SW 1271 (cell line): ENCODE results near the gene AFAP1.

Source experiments
- DNase-seq, 2 experiments: peaks; one replicate each; lab custom pipeline; 2025; lab: John Stamatoyannopoulos, UW

Gene AFAP1

GRCh38 chr4:7755561-7755960 is 184.1 kb downstream of the AFAP1 start:
- no peak for DNase-seq

- DNase-seq, result no peak
Measured at GRCh38 chr4:7754565-7755262, 184.9 kb downstream of the AFAP1 start.

- DNase-seq, result no peak
Measured at GRCh38 chr4:7753931-7754465, 185.7 kb downstream of the AFAP1 start.

GRCh38 chr4:7753271-7753670 is 186.4 kb downstream of the AFAP1 start:
- DNase-seq, result no peak

- no peak for DNase-seq
Measured at GRCh38 chr4:7752649-7753048, 187.0 kb downstream of the AFAP1 start.

DNA sequence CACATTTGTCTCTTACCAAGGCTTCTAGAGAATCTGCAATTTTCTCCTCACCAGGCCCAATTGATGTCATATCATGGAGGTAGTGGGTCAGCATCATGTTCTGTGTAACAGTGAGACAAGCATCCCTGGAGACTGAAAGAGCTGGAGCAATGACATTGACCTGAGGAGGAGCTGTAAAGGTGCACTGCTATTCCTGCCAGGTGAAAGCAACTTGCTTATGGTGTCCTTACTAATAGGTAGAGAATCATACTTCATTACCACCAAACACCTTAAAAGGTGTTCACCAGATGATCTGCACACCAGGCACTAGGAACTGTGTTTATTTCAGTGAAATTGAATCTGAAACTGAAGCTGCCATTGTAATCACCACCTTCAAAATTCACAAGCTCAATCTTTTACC is 188.7 kb downstream of the AFAP1 start:
- no peak for DNase-seq

DNA sequence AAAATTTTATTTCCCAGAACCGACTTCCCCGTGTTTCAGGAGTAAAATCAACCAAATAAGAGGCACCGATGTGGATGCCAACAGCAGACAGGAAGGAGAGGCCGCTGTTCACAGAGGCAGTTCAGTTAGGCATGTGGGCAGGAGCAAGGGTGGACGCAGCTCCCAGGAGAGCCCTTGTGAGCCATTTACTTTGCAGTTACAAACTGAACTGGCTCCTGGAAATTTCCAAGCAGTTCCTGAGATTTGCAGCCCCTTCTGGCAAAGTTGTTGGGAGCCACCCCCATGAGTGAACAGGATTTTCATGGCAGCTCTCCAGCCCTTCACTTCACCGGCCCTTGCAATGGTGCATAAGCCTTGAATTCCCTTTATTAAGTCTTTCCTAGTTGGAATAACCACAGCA is 189.1 kb downstream of the AFAP1 start:
- no peak for DNase-seq

DNA sequence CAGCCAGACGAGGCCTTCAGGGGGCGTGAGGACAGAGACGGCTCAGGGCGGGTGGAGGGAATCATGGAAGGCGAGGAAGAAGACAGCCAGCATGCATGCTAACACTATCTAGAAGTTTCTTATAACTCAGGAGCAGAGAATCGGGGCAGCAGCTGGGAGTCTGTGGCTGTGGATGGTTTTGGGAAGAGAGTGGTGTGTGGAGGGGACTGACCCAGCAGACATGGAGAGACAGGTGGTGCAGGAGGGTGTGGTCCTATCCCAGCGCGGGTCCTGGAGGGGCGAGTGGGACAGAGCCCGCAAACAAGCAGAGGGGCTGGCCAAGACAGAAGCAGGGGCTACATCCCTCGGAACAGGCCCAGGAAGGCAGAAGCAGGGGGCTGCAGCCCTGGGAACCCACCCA is 192.1 kb downstream of the AFAP1 start:
- no peak for DNase-seq

DNA sequence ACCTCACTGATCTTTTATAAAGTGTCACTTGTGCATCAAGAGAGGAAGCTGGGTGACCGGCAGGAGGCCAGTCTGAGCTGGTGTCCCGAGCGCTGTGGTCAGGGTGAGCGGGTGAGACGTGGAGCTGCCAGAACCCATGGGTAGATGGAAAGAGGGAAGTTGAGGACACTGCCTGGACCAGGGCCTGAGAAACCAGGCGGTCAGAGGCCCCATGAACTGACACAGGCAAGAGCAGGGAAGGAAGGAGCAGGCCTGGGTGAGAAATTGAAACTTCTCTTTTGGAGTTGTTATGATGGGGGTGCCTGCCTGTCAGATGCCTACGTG is 192.6 kb downstream of the AFAP1 start:
- no peak for DNase-seq

DNA sequence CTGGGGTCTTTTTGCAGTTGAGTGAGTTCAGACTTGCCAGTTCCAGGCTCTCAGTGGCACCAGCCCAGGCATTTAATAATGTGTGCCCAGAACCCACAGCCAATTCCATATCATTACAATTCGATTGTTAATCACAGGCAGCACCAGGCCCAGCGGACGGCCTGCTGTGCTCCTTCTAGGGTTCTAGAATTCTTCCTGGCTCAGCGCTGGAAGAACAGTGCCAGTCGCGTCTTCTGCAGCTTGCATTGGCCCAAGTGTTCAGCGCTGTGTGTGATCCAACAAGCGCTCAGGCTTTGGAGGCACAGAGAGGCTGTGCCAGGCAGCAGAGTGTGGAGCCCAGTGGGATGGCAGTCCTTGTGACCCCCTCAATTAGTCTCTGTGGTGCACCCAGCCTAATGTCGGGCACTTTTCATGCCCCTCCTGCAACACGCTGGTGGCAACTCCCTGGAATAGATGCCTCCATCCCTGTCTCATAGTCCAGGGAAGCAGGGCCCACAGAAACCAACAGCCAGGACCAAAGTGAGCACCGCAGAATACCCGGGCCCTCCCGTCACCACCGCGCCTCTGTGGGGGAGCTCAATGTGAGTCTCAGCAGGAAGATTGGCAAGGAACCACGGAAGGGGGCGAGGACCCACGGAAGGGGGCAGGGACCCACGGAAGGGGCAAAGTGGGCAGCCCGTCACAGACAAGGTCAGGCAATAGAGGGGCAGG is 193.2 kb downstream of the AFAP1 start:
- no peak for DNase-seq

DNA sequence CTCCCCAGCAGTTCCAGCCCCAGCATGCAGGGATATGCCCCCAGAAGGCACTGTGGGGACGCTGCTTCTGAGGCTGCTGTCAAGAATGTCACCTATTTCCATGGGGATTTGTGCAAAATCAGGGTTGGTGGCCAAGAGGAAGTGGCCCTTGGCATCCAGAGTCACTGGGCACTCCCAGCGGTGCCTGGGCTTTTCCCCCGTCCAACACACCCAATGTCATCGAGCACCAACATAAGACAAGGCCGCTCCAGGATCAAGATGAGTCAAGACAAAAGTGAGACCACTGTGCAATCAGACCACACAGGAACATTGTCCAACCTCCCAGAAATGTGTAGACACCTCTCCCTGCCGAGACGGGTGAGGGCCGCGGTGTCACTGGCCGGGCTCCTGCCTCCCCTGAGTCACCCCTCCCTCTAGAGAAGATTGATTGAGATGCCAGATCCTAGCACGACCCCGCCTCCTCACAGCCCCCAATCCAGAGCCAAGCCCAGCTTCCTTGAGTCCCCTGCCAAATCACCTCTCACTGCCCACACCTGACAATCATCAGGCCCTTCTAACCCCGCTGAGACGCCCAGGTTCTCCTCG is 194.3 kb downstream of the AFAP1 start:
- no peak for DNase-seq

DNA sequence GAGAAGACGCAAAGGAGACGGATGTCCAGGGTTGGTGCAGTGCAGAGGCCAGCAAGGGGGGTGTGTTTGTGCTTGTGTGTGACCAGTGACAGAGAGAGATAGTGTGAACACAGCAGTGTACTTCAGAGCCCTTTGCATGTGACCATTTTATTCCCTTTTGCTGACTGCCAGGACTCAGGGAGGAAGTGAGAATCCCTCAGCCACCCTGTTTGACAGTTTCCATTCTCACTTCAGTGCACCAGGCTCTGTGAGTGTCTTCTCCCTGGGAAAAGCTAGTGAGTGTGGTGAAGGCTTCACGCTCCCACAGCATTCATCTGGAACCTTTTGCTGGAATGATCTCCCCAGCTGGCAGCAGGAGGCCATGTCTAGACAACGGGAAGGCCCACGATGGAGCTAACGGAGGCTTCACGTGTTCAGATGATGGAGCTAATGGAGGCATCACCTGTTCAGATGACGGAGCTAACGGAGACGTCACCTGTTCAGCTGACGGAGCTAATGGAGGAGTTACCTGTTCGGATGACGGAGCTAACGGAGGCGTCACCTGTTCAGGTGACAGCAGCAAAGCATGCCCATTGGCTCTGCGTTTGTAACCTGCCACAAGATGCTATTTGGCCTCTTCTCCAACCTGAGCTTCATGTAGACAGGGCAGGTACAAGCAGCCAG is 195.4 kb downstream of the AFAP1 start:
- DNase-seq, result no peak

DNA sequence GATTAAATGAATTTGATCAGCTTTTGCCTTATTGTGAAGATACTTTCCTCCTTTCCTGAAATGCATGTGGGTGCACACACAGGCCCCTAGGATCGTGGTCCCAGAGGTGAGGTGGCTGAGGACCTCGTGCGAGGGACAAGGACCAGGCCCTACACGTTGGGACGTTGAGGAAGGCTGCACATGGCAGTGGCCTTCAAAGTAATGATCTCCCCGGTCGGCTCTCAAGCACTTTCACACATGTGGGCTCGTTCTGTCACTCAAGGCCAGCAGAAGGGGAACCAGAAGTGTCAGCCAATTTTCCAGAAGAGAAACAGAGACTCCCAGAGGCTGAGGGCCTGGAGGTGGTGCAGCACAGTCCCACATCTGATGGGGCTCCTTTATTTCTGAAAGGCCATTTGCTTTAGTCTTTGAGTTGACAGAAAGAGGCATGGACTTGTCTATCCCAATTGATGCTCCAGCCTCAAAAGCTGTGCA is 196.8 kb downstream of the AFAP1 start:
- DNase-seq, result no peak

DNA sequence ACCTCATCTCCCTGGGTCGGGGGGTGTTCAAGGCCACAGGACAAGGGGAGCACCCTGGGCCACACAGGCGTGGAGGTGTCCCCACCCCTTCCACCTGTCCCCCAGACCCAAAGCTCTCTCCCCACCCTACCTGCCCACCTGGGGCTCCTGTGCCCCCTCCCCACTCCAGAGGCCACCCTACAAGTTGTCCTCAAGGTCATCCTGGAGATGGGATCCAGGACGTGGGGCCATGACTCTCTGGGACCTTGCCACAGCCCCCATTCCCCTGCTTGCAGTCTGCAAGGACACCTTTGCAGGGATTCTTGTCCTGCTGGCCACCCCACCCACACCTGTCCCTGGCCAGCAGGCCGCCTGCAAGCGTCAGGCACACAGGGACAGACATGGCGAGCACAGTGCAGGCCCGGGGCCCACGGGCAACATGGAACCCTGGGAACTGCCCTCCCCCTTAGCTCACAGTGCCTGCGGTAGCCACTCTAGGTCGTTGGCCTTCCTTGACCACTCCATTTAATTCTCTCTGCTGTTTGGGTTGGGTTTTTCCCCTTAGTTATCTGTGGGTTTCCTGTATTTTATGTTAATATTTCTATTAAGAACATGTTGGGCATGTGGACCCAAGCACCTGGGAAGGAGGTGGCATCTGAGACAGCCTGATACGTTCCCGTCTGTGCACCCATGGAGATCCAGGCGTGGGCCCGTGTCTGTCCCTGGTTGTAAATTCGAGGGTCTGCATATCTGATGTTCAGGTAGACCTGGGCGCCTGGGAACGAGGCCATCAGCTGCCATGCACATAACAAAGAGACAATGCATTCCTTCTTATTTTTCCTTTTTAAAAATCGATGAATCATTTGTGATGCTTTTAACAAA is 197.5 kb downstream of the AFAP1 start:
- DNase-seq, result no peak

- no peak for DNase-seq
Measured at GRCh38 chr4:7740866-7741525, 198.7 kb downstream of the AFAP1 start.

DNA sequence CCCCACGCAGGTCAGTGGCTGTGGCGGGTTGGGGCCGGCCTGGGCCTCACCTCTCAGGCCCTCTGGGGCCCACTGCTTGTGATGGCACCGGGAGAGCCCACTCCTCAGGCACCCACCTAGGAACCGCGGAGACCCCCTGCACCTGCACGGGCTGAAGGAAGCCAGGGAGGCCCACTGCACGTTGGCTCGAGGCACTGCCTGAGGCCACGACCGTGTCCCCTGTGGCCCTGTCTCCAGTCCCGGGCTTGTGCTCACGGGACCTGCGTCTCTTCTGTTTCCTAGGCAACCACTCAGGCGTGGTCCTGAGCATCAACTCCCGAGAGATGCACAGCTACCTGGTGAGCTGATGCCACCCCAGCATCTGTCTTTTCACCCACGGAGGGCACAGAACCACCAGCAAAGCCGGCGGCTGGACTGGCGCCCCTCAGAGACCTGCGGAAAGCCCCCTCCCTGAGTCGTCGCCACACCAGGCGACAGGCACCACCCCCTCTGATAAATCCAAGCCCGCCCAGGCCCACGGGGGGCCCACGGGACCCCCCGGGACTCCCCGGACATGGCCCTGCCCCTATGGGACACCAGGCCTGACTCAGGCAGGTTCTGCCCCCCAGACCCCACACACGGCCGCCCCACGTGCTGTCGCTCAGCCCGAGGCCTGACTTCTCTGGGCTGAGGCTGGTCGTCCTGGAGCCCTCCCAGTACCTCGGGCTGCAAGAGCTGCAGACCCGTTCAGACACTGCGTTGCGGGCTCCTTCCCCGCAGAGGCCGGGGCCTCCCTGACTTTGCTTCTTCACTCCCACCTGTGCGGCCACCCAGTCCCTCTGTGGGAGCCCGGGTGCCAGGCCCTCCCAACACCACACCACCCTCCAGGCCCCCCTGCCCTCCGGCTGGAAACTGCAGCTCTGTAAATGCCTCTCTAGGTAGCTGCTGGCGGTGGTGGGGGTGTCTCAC is 199.5 kb downstream of the AFAP1 start:
- no peak for DNase-seq

- DNase-seq, result no peak
Measured at GRCh38 chr4:7739077-7739917, 200.4 kb downstream of the AFAP1 start.

DNA sequence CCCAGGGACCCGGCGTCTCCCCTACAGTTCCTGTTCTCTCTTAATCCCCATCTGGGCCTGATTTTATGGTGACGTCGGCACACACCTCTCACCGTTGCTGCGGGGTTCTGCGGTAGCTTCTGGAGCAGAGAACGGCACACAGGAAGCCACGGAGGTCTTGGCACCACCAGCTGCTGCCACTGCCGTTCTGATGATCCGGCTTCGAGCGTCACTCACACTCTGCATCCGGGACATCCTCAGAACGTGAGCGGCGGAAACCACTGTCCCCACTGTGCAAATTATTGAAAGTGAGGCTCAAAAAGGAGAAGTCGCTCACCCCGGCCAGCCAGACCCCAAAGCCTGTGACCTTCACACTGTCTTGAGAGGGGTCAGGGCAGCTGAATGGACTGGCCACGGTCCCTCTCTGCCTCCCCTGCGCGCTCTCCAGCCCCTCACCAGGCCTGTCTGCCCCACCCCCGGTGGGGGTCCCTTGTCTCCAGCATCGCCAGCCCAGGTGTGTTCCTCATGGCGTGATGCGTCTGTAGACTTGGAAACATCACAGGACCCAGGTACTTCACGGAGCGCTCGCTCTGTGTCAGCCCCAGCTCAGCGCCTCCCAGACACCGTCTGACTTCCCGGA is 201.1 kb downstream of the AFAP1 start:
- no peak for DNase-seq
